HG03432 (cell line): ENCODE measurements around the gene PLAC1.

Experiments
- ATAC-seq: cut with Tn5 transposase; IDR thresholded peaks from one replicate; pipeline ENCODE4 v1.9.1; 2021; ENCODE audit warnings: mild to moderate bottlenecking, moderate library complexity; ENCODE audit not compliant: unreplicated experiment

PLAC1 gene

DNA sequence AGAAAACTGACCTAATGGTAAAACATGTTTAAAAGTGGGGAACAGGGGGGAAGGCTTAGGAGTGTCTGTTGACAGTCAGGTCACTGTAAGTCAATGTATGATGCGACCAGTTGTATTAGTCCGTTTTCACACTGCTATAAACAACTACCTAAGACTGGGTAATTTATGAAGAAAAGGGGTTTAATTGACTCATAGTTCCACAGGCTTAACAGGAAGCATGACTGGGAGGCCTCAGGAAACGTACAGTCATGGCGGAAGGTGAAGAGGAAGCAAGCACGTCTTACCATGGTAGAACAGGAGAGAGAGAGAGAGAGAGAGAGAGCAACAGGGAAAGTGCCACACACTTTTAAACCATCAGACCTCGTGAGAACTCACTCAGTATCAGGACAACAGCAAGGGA lies 13.0 kb upstream of the PLAC1 start:
- ATAC-seq = no peak

DNA sequence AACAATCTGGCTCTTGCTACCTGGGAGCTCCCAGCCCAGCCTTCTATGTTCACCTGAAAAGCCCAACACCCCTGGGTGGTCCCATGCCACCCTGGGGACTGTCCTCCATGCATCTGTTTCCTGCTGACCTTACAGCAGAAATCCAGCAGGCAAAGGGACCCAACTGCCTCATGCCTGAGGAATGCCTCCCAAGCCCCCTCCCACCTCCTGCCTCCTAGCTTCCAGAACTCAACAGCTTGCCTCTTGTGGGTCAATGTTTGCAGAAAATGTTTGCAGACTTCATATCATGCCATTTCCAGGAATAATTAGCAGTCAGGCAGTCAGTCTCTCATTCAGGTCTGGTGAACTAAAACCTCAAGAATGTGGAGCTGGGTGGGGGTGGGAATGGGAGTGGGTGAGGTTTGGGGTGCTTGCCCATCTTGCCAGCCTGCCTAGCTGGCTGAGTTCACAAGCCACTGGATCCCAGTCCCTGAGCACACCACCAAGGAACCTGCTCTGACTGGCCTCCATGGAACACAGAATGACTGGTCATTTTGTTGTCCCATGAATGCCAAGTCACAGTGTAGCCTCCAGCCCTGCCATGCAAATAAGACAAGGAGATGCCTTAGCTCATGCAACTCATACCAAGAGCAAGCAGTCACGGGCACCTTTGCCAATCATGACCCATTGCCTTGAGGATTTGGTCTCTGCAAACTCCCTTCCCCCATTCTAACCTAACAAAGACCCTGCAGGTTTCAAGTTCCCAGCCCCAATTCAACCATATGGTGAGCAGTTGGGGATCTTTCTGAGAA lies 12.1 kb upstream of the PLAC1 start:
- no peak for ATAC-seq

DNA sequence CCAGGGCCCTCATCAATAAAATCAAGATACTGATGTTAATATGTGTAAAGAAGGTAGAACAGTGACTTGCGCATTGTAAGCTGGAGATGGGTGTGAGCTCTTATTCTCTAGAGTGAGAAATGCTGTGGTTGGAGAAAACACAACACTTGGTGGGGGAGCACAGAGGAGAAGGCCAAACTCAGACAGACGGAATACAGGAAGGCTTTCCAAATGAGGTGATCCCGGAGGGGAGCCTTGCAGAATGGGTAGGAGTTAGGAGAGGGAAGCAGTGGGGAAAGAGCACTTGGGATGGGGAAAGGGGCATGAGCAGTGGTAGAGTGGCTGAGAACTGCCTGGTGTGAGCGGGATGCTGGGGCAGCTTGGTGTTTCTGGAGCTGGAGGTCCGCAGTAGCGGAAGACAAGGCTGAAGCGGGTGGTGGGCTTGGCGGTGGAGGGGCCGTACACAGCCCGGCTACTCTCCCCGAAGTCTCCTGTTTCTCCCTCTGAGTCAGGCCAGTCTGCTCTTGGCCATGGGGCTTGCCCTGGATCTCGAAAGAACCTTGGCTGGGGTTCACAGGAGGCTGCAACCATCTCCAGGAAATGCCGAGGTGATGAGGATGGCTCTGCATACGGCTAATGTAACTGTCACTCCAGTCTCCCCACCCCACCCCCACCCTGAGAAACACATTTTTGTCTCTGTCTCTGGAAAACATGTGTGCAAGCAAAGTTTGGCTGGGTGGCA lies 11.3 kb upstream of the PLAC1 start:
- no peak for ATAC-seq

DNA sequence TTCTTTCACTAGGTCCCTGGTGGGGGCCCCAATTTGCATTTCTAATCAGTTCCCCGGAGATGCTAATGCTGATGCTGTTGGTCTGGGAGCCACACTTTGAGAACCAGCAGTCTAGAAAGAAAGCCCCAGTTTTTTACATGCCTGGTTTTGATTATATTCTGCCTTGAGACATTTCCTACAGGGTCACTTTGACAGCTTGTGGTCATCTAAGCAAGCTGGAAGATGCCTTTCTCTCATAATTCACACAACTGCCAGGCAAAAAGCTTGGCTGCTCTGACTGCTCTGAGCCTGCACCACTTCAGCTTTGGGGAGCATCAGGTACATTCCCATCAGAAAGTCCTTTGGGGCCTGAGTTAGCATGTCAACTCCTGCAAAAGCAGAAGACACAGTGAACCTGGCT lies 5.9 kb upstream of the PLAC1 start:
- no peak for ATAC-seq

DNA sequence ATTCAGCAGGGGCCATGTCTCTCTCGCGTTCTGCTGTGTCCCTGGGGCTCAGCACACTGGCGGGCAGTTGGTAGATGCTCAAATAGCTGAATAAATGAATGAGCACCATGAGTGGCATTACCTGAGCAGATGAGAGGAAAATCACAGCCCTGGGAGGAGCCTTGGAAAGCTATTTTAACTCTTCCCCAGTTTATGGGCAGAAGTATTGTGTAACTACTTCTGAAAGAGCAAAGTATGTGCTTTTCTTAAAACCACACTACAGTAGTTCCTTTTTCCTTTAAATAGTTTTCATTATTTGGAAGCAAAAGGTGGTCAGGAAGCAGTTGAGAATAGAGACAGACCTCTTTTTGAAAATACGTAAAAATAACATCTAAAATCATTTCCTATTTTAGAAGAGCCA lies 3.0 kb upstream of the PLAC1 start:
- ATAC-seq = no peak

DNA sequence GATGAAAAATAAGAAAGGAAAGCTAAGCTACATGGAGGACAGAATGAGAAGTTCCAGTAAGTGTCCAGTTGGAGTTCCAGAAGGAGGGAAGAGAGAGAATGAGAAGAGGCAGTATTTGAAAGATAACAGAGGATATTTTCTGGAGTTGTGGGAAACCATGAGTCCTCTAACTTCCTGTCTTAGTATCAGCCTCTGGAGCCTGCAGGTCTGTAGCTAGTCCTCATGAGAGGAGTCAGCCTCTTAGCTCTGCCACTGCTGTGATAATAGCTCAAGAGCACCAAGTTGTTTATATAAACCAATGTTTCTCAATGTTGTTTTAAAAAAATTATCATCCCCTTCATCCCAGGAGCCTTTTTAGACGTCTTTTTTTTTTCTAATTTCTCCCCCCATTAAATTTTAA lies 2.4 kb upstream of the PLAC1 start:
- ATAC-seq = no peak

DNA sequence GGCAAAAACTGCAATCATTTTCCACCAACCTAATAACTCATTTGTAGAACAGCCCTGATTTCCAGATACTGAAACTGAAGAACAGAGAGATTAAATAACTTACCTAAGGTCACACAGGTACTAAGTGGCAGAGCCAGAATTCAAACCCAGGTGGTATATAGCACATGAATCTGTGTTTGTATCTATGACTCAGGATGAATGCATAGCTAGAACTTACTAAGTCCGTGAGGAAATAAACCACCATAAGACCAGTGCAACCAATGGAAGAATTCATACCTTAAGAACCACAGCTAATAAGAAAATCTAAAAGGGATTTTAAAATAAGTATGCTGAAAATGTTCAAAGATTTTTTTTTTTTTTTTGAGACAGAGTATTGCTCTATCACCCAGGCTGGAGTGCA lies 1.5 kb upstream of the PLAC1 start:
- no peak for ATAC-seq

DNA sequence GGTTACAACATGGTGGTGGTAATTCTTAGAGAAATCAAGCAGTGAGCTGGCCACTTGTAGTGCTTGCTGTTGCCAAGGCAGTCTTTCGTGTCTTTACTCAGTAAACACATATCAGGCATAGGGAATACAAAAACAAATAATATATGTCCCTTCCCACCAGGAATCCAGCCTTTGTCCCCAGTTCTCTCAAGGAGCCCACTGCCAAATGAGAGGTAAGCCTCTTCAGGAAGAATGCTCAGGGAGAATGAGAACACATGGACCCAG lies 421 bp upstream of the PLAC1 start:
- ATAC-seq = no peak

DNA sequence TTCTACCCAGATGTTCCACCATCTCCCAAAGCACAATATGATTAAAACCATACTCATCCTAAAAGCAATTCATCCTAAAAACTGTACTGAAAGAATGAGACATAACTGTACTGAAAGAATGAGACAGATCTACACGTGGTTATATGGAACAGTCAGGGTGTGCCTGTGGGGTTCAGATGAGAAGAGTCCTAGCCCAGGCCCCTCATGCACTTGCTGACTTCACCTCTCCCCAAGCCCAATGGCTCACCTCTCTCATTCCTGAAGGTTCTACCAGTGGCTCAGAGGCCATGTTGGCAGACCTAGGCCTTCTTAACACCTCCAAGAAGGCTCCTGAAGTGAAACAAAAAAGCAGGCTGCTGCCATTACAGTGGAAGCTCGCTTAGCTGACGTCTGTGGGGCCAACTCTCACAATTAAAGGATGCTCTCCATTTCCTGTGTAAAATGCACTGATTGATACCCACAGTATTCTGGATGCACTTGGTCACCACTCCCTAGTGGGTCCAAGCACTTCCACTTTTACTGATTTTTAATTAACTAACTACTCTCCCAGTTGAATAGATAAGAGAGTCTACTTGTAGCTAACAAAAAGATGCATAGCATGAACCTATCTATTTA lies 3.8 kb downstream of the PLAC1 start:
- ATAC-seq = peak; percentile 69

DNA sequence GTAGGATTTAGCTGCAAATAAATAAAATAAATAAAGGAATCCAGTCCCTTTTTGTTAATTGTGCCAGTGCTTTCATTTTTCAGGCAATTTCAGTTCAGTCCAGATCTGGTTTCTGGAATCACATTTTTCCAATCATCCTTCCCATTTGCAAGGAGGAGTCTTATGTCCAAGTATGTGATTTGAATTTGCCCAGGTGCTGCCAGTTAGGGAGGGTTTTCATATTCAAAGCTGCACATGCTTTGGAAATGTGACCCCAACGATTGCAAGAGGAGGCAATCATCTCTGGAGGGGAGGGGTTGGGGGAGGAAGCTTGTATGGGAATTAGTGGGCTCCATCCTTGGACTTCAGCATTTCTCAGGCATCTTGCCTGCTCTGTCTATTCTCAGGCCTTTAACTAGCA lies 4.4 kb downstream of the PLAC1 start:
- ATAC-seq = no peak

DNA sequence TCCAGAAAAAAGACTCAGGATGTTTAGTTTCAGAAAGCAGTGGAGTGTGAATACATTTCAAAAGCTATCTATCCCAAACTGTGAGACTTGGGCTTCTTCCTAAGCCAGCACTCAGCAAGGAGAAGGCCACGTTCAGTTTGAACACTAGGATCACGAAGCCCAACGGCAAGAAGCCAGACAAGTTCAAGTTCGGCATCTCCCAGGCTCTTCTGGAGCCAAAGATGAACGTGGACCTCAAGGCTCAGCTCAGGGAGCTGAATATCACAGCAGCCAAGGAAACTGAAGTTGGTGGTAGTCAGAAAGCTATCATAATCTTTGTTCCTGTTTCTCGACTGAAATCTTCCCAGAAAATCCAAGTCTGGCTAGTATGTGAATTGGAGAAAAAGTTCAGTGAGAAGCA lies 7.6 kb downstream of the PLAC1 start:
- no peak for ATAC-seq

DNA sequence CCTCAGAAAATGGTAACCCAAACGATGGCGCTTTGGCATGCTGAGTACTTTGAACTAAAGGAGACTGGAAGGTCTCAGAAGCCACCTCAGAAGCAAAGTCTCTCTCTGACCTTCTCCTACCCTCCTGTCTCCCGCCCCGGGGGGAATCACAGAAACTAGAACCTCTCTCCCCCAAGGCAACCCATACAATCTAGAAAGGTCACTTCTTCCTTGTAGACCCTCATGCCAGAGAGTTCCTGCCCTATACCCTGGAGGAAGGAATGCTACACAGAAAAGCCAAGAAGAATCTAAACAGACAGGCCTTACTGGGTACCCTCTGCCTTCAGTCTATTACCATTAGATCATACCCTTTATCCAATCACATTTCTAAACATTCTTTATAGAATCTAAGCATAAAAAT lies 8.5 kb downstream of the PLAC1 start:
- ATAC-seq = no peak

DNA sequence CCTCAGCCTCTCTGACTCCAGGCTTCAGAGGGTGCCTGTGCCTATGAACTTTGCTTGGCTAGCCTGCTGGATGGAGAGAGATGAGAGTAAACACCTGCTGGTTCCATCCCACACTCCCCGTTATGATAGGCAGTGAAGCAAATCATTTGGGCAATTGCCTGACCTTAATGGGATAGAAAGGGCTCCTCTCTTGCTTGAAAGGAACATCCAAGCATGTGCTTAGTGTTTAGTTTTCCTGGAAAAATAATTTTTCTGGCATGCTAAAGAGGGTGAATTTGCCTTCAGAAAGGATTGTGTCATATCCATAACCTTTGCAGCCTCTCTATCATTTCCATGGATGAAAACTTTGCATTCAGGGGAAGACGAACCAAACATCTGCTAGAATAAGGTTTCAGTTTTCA lies 10.8 kb downstream of the PLAC1 start:
- no peak for ATAC-seq

DNA sequence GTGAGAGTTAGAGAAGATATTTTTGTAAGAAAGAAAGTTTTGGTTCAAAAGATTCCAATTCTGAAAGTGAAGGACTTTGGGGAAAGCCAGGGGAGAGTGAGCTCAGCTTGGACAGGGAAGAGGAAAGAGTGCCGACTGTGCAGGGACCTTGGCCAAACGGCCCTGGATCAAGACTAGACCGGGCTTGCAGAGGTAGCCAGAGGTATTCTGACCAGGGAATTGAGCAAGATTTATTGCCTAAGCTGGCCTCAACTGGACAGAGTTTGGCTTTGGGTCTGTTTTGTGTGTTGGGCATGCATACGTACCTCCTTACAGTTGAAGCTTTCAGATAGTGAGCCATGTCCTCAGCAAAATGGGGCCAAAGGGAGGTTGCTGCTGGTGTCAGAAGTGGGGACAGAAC lies 11.6 kb downstream of the PLAC1 start:
- ATAC-seq = no peak

DNA sequence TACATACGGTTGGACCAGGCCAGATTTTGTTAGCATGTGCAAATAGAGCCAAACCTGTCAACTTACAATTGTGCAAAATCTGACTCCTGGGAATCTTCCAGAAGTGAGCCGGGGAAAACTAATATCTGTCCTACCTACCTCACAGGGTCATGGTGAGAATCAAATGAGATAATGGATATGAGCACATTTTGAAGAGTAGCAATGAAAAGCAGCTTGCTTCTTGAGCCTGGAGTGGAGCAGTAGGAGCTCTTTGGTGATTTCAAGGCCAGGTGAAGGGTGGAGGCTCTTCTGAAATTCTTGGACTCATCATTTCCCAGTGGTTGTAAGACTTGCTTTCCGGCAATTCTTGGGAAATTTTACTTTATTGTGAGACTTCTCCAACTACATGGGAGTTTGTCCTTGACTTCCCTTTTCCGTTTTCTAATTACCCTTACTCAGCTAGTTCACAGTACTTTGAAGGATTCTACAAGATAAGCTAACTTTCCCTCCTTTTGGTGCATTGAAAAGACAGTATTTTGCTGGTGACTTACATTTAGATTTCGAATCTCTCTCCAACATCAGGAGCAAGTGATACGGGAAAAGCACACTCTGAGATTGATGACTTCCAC lies 12.2 kb downstream of the PLAC1 start:
- no peak for ATAC-seq

DNA sequence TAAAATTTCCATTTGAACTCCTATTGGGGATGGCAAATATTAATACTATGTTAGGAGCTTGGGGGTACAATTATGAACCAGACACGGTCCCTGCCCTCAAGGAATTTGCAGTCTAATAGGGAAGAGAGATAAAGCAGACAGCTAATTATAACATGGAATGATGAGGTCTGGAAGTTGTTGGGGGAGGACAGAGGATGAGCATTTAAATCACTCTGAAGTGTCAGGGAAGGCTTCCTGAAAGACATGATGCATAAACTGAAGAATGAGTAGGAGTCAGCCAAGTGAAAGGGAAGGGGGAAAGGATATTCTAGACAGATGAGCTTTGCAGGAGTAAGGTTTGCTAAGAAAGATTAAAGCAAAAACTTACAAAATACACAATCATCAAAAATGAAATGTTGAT lies 15.9 kb downstream of the PLAC1 start:
- no peak for ATAC-seq

DNA sequence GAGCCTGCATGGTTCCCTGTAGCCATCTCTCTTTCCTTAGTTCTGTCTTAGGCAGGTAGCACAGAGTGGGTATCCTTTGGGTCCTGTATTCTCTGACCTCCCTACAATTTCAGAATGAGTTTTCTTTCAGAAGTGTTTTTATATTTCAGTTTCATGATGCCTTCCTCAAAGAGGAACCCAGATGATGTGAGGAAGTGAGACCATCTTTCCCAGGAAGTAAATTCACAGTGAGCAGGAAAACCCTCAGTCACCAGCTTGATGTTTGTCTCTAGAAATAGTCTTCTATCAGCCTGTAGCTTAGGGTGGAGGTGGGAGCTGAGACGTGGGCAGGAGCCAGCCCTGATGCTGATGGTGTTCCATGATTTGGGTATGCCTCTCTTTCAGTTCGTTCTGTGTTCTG lies 16.9 kb downstream of the PLAC1 start:
- no peak for ATAC-seq

DNA sequence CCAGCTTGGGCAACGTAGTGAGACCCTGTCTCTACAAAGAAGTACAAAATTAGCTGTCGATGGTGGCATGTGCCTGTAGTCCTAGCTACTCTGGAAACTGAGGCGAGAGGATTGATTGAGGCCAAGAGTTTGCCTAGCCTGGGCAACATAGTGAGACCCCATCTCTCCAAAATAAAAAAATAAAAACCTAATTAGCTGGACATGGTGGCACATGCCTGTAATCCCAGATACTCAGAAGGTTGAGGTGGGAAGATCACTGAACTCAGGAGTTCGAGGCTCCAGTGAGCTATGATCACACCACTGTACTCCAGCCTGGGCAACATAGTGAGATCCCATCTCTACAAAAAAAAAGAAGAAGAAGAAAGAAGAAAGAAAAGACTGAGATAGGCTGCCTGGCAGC lies 17.4 kb downstream of the PLAC1 start:
- no peak for ATAC-seq

DNA sequence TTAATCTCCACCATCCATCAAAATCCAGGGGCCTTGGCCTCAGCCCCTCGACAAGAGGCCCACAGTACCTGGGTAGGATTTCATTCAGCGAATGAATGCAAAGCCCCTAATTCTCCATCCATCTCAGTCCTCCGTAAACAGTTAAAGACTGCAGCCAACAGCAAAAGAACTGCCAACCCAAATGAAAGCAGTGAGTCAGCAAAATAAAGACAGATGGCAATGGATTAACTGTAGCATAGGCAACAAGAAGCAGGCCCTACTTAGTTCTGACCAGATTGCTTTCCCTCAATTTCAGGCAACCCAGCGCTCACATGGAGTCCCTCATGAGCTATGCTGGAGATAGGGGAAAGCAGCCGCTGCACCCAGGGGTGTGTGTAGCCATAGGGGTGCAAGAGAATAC lies 21.4 kb downstream of the PLAC1 start:
- no peak for ATAC-seq

DNA sequence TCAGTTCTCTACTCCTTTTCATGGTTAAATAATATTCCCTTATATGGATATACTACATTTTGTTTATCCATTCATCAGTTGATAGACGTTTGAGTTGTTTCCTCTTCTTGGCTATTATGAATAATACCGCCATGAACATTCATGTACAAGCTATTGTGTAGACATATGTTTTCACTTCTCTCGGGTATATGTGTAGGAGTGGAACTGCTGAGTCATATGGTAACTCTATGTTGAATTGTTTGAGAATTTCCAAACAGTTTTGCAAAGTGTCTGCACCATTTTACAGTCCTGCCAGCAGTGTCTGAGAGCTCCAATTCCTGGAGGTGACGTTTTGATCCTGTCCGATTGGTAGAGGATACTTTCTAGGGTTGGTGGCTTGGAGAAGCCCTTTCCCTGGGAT lies 23.6 kb downstream of the PLAC1 start:
- peak; percentile 77 for ATAC-seq

DNA sequence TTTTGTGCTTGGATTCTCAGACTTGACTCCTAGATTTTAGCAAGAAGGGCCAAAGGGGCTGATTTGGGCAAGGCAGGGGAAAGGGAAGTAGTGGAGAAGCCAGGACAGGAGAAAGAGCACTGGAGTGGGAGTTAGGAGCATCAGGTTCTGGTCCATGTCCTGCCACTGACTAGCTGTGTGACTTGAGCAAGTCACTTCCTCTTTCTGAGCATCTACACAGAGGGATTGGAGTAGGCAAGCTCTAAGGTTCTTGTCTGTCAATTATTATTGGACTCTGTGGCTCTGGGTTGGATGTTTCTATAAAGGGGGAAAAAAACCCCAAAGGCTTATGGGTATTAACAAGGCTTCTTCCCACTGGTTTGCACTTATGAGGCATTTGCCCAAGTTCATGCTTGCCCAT lies 24.4 kb downstream of the PLAC1 start:
- ATAC-seq = no peak

DNA sequence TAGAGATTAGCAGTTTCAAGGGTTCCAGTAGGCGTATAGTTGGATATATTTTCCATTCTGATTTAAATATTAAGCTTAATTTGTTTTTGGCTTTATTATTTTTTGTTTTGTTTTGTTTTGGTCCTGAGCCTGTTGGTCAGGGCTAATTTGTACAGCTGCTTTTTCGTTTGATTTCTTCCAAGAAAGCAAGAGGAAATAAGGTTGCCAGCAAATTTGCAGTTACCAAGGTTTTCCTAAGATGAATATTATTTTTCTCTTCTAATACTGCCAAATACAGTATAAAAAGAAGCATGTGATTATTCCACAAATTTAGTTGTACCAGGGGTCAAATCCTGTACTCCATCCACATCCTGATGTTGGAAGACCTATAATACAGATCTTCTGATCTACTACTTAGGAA lies 24.9 kb downstream of the PLAC1 start:
- ATAC-seq = no peak
